GM20000 (cell line): ENCODE results near the gene RSAD2.

Experiments
- DNase-seq: peaks from one replicate; pipeline ENCODE4 v3.0.0; 2012; ENCODE audit warnings: low spot score
- TF ChIP-seq, protein P1 (sequence below): IDR thresholded peaks from 2 replicates; pipeline ENCODE4 v1.5.1; 2012; ENCODE audit warnings: mild to moderate bottlenecking, control low read depth; ENCODE audit errors: extremely low read depth, missing control alignments

RSAD2 gene

DNA sequence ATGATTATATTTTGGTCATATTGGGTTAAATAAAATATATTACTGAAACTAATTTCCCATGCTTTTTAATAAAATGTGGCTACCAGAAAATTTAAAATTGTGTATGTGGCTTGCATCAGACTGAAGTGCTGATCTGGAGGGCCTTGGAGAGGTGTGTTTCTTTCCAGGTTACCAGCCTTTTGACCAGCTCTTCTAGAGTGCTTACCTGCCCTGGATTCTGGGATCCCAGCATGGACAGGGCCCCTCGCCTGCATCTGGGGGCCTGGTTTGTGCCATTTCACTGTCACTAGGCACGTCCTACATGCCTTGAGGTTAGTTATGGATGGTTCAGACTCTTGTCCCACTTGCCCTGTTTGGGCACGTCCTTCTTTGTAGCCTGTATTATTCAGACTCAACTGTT is 50.2 kb downstream of the RSAD2 start:
- TF ChIP-seq, protein P1, sequence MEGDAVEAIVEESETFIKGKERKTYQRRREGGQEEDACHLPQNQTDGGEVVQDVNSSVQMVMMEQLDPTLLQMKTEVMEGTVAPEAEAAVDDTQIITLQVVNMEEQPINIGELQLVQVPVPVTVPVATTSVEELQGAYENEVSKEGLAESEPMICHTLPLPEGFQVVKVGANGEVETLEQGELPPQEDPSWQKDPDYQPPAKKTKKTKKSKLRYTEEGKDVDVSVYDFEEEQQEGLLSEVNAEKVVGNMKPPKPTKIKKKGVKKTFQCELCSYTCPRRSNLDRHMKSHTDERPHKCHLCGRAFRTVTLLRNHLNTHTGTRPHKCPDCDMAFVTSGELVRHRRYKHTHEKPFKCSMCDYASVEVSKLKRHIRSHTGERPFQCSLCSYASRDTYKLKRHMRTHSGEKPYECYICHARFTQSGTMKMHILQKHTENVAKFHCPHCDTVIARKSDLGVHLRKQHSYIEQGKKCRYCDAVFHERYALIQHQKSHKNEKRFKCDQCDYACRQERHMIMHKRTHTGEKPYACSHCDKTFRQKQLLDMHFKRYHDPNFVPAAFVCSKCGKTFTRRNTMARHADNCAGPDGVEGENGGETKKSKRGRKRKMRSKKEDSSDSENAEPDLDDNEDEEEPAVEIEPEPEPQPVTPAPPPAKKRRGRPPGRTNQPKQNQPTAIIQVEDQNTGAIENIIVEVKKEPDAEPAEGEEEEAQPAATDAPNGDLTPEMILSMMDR: no peak
- no peak for DNase-seq

DNA sequence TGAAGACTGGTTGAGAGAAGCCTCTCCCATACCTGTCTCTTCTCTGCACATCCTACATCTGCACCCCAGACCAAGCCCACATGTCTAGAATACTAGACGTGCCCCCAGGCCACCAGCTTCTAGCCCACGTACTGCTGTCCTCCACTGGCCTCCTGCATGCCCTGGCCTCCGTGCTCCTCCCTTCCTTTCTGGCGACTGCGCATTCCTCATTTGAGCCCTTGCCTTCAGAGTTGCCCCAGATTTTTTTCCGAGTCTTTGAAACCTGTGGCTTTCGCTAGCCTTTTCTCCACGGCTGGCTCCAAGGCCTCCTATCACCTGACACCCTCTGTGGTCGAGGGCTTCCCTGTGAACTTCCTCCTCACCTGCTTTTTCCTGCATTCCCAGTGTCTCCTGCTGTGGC is 50.9 kb downstream of the RSAD2 start:
- TF ChIP-seq, protein P1: no peak
- no peak for DNase-seq

DNA sequence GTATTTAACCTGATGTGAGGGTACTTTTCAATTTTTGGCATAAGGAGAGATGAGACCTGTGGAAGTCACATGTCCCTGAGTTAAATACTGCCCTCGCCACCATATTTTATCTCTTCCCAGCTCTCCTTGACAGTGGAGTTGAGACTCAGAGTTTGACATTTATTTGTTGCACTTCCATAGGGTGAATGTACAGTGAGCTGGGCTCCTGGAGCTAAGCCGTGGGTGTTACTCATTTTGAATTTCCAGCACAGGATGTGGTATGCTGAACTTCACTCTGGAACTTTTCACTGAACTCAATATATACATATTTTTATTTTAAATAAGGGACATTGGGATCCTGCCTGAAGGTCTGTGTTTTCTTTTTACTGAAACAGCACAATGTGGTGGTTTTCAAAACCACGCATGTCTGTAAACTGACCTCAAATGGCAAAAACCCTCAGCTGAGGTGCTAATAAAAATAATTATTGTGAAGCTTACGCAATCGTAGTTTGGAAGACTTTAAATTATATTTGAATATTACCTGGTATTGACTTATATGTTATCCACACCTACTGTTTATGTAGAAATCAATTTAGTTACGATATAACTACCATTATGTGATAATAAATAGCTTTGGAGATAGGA is 51.7 kb downstream of the RSAD2 start:
- DNase-seq: no peak
- TF ChIP-seq, protein P1: no peak

DNA sequence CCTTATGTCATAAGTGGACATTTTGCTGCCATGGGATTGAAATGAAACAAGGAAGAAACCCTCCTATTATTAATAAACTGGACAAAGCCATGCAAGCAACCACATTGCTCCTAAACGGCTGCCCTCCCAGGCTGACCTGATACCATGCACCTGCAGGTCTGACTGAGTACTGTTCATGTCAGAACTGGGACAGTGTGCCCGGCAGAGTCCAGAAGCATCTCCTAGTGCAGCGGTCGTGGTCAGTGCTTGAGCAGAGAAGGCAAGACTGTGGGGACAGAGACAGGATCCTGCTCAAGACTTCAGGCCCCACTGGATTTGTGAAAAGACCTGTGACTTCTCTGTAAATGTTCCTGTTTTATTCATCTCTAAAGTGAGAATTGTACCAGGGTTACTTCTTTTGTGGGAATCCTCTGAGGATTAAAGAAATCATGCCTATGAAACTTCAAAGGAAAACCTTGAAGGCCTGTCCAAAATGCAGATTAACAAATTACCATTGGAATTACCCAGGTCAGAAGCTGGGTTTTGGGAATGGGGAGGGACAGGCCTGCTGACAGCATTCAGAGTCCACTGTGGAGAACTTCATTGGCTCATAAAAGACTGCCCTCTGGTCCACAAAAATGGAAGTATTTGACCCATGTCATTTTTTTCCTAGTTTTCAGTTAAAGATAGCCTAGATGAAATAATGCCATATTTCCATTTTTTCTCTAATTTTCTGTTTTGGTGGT is 53.5 kb downstream of the RSAD2 start:
- TF ChIP-seq, protein P1: no peak
- DNase-seq: no peak

GRCh38 chr2:6931753-6932152 is 54.2 kb downstream of the RSAD2 start:
- DNase-seq: no peak
- TF ChIP-seq, protein P1: no peak

GRCh38 chr2:6932206-6932605 is 54.6 kb downstream of the RSAD2 start:
- DNase-seq: no peak

DNA sequence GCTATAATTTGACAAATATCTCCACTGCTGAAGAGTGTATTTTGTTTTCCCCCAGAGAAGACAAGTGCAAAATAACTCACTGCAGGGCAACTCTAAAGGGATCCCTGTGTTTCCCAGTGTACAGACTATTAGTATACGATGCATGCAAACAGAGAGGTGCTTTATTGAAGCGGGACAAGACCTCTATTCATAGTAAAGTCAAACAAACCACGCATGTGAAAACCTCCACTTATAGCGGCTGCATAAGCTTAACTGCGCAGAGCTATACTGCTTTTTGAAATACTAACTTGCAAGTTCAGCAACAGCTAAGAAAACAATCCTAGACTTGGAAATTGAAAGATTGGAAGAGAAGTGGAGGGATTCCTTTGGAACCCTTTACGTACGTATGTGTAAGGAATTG is 55.3 kb downstream of the RSAD2 start:
- no peak for DNase-seq
- TF ChIP-seq, protein P1: no peak

More at GRCh38 chr2:6932206-6932605, 54.6 kb downstream of the RSAD2 start:
- TF ChIP-seq, protein P1: no peak
